UCSD-AML1 (cell line): Measurements from ENCODE around the gene MYBPC2.
"Not testable (repeated sequence)": the region's sequence is repeated elsewhere in the genome, so short reads cannot be mapped to it uniquely, and the experiment has no call there.

Experiments used
- DNase-seq: peaks from one replicate; lab custom pipeline; 2025; ENCODE audit not compliant: unreplicated experiment; lab: John Stamatoyannopoulos, UW

MYBPC2 gene

GRCh38 chr19:50457300-50457699, 24.6 kb downstream of the MYBPC2 start:
- no peak for DNase-seq

GRCh38 chr19:50458396-50459066, 25.8 kb downstream of the MYBPC2 start:
- DNase-seq: no peak

GRCh38 chr19:50459067-50459456, 26.4 kb downstream of the MYBPC2 start:
- no peak for DNase-seq

GRCh38 chr19:50459638-50460037, 26.9 kb downstream of the MYBPC2 start:
- DNase-seq: no peak

- no peak for DNase-seq
Observed at GRCh38 chr19:50460161-50460765, 27.6 kb downstream of the MYBPC2 start.

- peak; percentile 64 for DNase-seq
Observed at GRCh38 chr19:50461066-50461875, 28.6 kb downstream of the MYBPC2 start.

- DNase-seq: no peak
Observed at GRCh38 chr19:50462970-50463369, 30.3 kb downstream of the MYBPC2 start.

GRCh38 chr19:50464348-50464747, 31.7 kb downstream of the MYBPC2 start:
- no peak for DNase-seq

- DNase-seq: no peak
Observed at GRCh38 chr19:50465000-50465399, 32.3 kb downstream of the MYBPC2 start.

GRCh38 chr19:50465986-50466705, 33.5 kb downstream of the MYBPC2 start:
- DNase-seq: no peak

GRCh38 chr19:50466706-50467039, 34.0 kb downstream of the MYBPC2 start:
- DNase-seq: no peak

- DNase-seq: no peak
Observed at GRCh38 chr19:50467566-50467965, 34.9 kb downstream of the MYBPC2 start.

GRCh38 chr19:50468818-50469217, 36.1 kb downstream of the MYBPC2 start:
- DNase-seq: no peak

- not testable (repeated sequence) for DNase-seq
Observed at GRCh38 chr19:50473336-50473735, 40.6 kb downstream of the MYBPC2 start.

- DNase-seq: no peak
Observed at GRCh38 chr19:50475101-50475568, 42.4 kb downstream of the MYBPC2 start.

- DNase-seq: no peak
Observed at GRCh38 chr19:50475736-50476223, 43.1 kb downstream of the MYBPC2 start.

GRCh38 chr19:50476224-50476906, 43.7 kb downstream of the MYBPC2 start, which contains the start of the genes EMC10 and GARIN5A:
EMC10 (plus strand) TSS chr19:50476507; CDS start chr19:50476545, 38 bp downstream.
GARIN5A (minus strand) TSS chr19:50476848; CDS start chr19:50476388, 460 bp downstream.
- peak; percentile 84 for DNase-seq

- no peak for DNase-seq
Observed at GRCh38 chr19:50476907-50477238, 44.2 kb downstream of the MYBPC2 start.

GRCh38 chr19:50477751-50478515, 45.2 kb downstream of the MYBPC2 start:
- DNase-seq: no peak
